Measurements from ENCODE around the gene EFEMP1.
"Not testable (repeated sequence)": the region's sequence is repeated elsewhere in the genome, so short reads cannot be mapped to it uniquely, and the experiment has no call there.

EFEMP1 gene

DNA sequence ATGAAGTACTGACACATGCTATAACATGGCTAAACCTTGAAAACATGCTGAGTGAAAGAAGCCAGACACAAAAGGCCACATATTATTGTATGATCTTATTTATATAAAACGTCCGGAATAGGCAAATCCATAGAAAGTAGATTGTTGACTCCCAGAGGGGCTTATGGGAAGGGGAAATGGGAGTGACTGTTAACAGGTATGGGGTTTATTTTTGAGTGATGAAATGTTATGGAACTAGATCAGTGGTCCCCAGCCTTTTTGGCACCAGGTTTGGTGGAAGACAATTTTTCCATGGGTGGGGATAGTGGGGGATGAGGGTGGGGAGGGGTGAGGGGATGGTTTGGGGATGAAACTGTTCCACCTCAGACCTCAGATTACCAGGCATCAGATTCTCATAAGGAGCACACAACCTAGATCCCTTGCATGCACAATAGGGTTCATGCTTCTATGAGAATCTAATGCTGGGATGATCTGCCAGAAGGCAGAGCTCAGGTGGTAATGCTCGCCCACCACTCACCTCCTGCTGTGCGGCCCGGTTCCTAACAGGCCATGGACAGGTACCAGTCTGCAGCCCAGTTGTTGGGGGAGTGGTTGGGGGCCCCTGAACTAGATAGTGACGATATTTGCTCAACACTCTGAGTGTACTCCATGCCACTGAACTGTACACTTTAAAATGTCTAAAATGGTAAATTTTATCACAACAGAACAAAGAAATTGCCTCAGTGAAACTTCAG is 59.1 kb downstream of the EFEMP1 start:
- no peak for DNase-seq

DNA sequence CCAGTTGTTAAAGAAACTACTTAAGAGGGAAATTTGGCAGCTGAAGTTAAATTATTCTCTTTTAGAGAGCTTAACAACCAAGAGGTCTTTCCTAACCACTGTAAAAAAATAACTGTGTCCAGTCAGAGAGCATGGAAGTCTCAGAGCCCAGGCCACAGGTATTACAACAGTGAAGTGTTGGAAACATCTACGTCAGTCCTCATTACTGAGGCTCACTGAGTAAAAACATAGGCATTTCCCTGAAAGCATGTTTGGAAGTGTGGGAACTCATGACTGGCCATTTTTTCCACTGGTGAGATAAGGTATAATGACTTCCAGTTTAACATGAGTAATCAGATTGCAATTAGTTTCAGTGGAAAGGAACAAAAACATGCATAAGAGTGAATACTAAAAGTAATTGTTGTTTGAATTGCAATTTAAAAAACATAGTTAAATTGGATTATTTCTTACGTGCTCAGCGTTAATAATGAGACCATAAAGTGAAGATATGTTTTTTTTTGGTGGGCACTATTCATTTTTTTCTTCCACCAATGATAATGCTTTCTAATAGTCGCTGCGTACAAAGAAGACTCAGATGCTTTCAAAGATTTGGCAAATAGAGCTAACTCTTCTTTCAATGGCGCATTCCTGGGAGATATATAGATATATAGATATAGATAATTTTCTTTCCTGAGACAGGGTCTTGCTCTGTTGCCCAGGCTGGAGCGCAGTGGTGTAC is 60.8 kb downstream of the EFEMP1 start:
- no peak for DNase-seq

DNA sequence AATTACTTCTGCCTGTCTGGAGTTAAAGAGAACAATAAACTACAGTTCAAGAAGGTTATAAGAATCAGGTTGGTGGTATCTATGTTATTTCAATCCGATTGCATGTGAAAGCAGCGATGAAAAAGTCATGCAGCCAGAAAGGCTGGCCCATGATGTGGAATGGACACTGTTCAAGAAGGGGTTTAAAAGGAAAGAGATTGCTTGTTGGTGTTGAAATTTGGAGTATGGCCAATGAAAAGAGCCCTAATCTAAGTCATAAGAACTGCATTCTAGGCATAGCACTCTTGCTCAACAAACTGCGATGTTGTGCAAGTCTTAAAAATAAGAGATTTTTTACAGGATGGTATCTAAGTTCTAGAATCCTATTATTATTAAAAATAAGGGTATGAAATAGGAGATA is 61.3 kb downstream of the EFEMP1 start:
- no peak for DNase-seq

DNA sequence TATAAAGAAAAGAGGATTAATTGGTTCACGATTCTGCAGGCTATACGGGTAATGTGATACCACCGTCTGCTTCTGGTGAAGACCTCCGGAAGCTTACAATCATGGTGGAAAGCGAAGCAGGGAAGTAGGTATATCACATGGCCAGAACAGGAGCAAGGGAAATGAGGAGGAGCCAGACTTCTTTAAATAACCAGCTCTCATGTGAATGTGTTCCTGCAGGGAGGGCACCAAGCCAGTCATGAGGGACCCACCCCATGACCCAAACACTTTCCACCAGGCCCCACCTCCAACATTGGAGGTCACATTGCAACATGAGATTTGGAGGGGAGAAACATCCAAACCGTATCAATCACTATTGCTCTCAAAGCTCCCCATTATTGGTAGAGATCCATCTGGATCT is 61.8 kb downstream of the EFEMP1 start:
- no peak for DNase-seq

DNA sequence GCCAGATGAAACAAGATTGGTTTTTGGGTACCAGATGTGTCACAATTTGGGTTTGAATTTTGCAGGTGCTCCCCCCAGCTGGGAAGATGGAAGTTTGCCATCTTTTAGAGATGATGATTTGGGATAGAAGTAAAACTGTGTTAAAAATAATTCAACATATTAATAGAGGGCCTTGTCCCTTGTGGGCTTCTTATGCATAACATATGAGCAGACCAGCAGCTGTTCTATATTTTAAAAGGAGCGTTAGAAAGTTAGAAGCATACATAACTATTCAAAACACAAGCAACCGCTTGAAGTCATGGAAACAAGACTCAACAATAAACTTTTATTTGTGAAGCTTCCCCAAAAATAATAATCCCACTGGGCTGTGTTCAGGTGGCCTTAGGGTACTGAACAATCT is 62.8 kb downstream of the EFEMP1 start:
- no peak for DNase-seq

DNA sequence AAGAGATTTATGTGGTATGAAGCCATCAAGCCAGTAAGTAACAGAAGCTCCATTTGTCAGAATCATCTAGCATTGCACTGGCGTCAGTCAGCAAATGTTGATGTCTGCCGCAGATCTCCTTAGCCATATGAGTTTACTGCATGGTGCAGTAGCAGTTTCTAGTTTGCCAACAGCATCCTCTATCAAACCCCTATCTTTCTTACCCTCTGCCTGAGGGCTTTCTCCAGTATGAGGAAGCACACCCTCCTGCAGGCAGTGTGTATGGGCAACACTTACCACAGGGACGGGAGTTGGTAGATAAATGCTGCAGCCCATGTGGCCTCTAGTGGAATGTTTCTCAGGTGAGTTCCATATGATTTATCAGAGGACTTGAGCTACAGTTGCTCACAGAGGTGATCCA is 63.7 kb downstream of the EFEMP1 start:
- DNase-seq = no peak

DNA sequence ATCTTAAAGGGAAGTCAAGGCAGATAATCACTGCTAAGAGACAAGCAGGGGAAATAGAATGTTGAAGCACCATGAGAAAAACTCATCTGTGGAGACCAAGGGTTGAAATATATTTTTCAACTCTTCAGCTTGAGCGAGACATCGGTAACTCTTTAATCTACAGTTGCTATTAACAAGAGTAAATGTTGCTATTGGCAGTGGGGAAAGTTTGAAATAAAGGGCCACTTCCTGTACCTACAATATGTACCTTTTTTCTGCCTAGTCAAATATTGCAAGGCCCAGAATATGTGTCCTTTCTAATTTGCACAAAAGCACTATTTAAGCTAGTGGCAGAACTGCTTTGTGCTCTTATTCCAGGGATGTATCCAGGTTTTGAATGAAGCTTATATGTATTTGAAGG is 65.8 kb downstream of the EFEMP1 start:
- no peak for DNase-seq

DNA sequence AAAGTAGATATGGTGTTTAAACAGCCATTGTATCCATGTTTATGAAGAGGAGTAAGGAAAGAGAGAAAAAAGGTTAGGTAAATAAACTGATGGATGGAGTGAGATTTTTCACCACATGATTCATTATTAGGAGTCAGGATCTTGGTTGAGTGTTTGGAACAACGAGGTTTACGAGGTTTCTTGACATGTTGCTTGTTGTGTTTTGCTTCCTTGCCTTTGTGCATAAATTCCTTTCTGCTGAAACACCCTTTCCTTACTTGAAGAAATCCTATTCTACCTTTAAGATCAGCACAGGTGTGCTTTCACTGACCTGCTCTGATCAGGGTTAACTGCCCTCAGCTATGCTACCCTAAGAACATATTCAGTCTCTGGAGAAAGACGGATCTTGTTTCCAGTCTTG is 66.6 kb downstream of the EFEMP1 start:
- DNase-seq = no peak

DNA sequence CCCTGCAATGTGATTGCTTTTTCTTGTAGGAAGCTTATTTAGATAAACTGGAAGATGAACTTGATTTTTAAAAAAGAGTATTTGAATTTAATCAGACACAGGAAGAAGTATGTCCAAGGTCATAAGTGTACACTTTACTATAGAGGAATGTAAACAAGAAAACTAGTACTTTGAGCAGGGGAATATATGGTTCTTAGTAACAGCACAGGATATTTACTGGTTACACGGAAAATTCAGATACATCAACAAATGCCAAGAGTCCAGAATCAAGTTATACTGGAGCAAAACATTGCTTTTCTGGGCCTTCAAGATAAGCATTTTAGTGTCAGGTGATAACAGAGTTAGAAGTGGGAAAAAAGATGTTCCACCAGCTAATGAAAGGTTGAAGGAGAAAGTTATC is 75.5 kb downstream of the EFEMP1 start:
- DNase-seq = no peak

DNA sequence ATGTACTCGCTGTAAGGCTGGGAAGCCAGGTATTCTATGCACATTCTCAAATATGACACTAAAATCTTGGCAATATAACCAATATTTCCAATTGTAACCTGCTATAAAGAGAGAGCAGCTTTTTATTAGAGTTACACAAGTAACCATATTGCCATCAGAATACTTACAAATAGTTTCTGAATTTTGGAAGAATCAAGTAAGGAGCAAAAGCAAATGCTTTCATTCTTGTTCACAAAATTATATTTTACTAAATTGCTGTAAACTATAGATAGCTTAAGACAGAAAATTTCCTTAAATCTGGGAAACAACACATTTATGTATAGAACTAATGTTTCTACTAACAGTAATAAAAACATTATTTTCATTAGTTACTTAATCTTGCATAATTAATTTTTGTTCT is 77.2 kb downstream of the EFEMP1 start:
- DNase-seq = no peak

DNA sequence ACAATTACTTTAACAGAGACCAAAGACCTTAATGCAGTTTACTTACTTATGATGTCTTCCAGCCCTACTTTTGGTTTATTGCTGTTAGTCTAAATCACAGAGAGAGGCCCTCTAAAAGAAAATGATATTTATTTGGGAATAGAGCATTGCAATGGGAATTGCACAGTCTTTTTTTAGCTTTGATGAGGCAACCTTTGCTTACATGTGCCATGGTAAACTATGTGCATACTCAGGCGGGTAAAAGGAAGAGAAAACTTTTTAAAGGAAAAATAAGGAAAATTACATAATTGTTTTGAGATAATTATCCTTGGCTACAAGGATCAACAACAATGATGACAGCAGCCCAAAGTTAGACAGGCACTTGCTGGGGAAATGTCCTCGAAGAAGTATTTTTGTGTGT is 78.6 kb downstream of the EFEMP1 start:
- DNase-seq = no peak

DNA sequence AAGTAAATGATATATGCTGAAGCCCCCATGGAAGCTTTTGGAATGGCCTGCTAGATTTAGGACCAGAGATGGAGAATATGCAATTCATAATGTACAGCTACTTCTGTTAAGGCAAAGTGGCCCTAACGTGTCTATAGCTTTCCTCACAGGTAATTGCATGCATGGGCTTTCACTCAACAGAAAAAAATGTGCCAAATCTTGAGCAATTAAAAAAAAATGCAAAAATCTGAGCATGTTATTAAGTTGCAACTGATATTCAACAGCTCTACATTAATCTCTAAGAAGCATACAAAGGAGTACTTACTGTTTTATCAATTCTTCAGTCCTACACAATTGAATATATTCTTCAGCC is 79.6 kb downstream of the EFEMP1 start:
- DNase-seq = no peak

DNA sequence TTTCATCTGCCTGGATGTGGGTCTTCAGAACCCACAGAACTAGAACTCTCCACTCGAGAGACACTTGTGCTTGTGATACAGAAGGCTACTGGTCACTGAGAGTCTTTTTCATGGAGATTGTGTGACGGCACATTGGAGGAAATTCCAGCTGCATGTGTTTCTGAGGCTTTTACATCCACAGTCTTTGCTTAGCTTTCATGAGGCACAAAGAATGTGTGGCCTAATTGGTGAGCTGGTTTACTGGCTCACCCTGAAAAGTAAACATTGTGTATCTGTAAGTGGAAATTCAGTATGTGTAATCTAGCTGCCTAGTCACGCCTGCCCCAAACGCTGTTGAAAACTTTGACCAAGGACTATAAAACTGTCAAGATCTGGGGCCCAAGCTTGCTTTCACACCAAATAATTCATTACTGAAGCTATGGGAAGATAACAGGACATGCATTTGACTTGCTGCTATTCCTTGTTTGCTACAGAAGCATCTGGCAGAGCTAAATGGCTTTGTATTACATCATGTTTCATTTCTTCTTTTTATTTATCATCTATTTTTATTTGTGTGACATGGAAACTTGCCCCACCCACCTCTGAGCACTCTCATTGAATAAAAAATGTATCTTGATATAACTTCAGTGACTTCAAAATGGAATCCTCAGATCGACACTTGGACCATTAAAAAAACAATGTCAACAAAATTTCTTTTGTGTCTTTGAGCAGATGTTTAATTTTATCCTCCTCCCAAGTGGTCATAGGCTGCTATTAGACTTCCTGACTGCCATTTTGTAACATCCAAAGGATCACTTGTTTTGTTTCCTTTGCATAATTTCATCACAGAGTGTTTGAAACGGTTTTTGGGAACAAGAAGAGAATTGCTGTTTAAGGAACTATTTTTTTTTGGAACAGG is 80.2 kb downstream of the EFEMP1 start:
- peak; percentile 84 for DNase-seq

DNA sequence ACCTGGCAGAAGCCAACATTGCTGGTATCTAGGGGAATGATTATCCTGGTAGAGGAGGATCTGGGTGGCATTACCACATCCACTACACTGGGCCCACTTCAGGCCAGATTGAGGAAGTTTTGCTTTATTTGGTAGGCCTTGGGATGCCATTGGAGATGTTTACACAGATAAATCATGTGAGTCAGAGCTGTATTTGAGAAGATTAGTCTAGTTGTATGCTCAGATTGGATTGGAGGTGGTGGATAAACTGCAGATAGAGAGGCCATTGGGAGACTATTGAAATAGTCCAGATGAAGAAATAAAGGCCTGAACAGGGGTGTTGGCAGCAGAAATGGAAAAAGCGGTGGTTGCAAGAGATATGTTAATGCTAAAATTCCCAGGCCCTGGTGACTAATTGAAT is 81.5 kb downstream of the EFEMP1 start:
- peak; percentile 88 for DNase-seq

DNA sequence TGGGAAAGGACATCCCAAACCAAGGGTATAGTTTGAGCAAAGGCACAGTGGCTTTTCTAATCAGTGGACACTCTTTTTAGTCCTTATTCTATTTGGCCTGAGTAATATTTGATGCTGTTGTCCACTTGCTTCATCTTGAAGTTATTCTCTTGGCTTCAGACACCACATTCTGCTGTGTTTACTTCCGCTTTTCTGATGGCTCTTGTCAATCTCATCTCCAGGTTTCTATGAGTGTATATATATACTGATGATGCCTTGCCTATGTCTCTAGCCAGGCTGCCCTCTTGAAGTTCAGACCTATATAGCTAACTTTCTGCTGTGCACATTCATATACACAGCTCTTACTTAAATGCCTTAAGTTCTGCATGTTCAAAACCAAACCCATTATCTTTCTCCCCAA is 83.1 kb downstream of the EFEMP1 start:
- peak; percentile 10 for DNase-seq

DNA sequence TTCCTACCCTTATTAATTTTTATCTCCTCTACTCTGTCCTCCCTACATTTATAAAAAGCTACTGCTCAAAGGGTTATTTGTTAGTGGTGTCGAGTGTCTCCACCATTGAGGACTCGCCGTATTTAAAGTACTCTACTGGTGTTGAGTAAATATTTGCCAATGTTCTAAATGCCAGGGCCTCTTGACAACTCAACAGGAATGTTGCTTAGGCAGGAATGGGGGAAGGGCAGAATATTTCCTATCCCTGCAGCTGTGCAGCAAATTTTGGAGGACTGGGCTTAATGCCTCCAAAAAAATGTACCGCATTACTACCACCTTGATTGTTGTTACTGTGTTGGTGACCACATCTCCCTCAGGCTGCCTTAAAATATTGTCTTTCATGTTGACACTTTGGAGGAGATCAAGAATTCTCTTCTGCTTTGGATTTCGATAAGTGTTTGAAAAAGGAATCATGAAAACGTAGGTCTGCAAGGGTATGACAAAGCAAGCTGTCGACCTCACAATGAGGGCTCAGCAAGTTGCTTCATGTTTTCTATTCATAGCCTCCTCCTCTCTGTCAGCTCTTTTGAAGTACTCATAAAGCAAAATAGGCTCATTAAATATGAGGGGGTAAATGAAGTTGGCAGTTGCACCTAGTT is 84.3 kb downstream of the EFEMP1 start:
- DNase-seq = peak; percentile 98

DNA sequence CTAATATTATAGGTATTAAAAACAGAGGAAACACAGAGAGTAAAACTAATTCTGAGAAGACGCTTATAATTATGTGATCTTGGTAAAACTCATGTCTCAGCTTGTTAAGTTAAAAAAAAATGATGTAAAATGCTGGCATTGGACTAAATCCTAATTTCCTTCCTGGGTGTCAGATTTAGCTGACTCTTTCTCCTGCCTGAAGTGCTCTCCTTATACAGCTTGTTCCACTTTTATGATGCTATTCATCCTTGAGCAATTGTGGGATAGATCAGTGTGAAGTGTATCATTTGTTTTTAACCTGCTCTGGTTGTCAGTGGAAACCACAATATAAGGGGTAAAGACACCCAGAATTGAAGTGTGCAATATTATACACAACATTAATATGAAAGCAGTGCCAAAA is 84.9 kb downstream of the EFEMP1 start:
- DNase-seq = peak; percentile 70

DNA sequence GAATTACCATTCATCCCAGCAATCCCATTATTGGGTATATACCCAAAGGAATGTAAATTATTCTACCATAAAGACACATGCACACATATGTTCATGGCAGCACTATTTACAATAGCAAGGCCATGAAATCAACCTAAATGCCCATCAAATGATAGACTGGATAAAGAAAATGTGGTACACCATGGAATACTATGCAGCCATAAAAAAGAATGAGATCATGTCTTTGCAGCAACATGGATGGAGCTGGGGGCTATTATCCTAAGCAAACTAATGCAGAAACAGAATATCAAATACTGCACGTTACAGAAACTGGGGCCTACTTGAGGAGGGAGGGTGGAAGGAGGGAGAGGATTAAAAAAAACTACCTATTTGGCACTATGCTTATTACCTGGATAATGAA is 85.5 kb downstream of the EFEMP1 start:
- DNase-seq = not testable (repeated sequence)

DNA sequence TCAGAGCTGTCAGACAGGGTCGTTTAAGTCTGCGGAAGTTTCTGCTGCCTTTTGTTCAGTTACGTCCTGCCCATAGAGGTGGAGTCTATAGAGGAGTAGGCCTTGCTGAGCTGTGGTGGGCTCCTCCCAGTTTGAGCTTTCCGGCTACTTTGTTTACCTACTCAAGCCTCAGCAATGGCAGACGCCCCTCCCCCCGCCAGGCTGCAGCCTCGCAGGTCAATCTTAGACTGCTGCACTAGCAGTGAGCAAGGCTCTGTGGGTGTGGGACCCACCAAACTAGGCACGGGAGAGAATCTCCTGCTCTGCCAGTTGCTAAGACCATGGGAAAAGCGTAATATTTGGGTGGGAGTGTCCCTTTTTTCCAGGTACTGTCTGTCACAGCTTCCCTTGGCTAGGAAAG is 86.5 kb downstream of the EFEMP1 start:
- DNase-seq = no peak

DNA sequence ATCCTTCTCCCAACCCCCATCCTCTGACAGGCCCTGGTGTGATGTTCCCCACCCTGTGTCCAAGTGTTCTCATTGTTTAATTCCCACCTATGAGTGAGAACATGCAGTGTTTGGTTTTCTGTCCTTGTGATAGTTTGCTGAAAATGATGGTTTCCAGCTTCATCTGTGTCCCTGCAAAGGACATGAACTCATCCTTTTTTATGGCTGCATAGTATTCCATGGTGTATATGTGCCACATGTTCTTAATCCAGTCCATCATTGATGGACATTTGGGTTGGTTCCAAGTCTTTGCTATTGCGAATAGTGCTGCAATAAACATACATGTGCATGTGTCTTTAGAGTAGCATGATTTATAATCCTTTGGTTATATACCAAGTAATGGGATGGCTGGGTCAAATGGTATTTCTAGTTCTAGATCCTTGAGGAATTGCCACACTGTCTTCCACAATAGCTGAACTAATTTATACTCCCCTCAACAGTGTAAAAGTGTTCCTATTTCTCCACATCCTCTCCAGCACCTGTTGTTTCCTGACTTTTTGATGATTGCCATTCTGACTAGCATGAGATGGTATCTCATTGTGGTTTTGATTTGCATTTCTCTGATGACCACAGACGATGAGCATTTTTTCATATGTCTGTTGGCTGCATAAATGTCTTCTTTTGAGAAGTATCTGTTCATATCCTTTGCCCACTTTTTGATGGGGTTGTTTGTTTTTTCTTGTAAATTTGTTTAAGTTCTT is 91.7 kb downstream of the EFEMP1 start:
- DNase-seq = not testable (repeated sequence)

DNA sequence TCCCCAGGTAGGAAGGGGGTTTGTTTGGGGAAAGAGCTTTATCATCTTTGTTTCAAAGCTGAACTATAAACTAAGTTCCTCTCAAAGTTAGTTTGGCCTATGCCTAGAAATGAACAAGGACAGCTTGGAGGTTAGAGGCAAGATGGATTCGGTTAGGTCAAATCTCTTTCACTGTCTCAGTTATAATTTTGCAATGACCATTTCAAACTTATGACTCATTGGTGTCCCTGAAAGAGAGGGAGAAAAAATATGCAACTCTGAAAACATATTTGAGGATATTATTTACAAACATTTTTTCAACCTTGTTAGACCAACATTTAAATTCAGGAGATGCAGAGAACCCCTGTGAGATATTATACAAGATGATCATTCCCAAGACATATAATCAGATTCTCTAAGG is 95.7 kb downstream of the EFEMP1 start:
- no peak for DNase-seq

DNA sequence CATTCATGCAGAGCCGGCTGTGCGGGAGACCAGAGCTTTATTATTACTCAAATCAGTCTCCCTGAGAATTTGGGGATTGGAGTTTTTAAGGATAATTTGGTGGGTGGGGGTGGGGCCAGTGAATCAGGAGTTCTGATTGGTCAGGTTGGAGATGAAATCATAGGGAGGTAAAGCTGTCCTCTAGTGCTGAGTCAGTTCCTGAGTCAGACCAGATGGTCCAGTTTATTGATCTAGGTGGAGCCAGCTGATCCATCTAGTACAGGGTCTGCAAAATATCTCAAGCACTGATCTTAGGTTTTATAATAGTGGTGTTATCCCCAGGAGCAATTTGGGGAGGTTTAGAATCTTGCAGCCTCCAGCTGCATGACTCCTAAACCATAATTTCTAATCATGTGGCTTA is 96.2 kb downstream of the EFEMP1 start:
- peak; percentile 23 for DNase-seq

DNA sequence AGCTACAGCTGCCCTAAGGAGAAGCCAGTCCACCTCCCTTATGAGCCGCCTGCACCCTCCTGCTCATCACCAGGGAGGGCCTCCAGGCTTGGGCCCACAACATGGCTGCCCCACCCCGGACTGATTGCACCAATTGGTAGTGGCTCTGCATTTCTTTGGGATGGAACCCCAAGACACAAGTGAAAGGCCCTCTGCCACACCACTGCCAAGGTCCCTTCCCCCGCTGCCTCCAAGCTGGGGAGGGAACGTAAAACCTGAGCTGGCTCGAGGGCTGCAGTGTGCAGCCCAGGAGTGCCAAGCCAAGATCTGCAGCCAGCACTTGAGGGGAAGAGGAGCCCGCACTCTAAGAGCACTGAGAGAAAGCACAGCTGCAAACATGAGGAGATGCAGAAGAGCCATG is 97.3 kb downstream of the EFEMP1 start:
- no peak for DNase-seq

All from DMS53 (cell line).